ENCODE measurements around the gene RABIF. TPM values are rescaled to one million over a fixed set of nuclear protein-coding genes. Genes with fewer than 3 reads are reported as not detected.

Gene RABIF
- total RNA-seq, 1 donor from 2014 or later, result 11.1 TPM

- Histone ChIP-seq H3K79me2 (ENCODE audit: insufficient read depth, low read length) (no peaks in the 10 kb centered on the region), H3K9me3 (ENCODE audit: insufficient read depth, low read depth, low read length) (no peaks in the 10 kb centered on the region), H3K36me3 (ENCODE audit: insufficient read depth, low read length) (no peaks in the 10 kb centered on the region), H3K4me2 (ENCODE audit: low read length) (no peak overlapping the region), H3K4me1 (ENCODE audit: insufficient read depth, low read length) (no peaks in the 10 kb centered on the region), H3K27me3 (ENCODE audit: insufficient read depth, low read length) (no peaks in the 10 kb centered on the region), H2AFZ (ENCODE audit: low read depth, low read length) (peak overlapping the region; percentile 83), H3K9ac (ENCODE audit: low read length) (no peak overlapping the region), H3K27ac (ENCODE audit: low read depth, low read length) (no peak overlapping the region), H4K20me1 (ENCODE audit: insufficient read depth, low read length) (no peaks in the 10 kb centered on the region), H3K4me3 (ENCODE audit: insufficient read depth, low read depth, low read length) (no peak overlapping the region)
- peaks cover 6% of the 10 kb centered on the region for H3K4me1 Mint-ChIP-seq (ENCODE audit: low read depth, unreplicated experiment)
- no peak for TF ChIP-seq EZH2 (IDR thresholded peaks at IDR 0.05; ENCODE audit: insufficient read depth, low read length)
- TF ChIP-seq CTCF (IDR thresholded peaks at IDR 0.05; ENCODE audit: insufficient read depth, low read depth, low read length), result peak; percentile 47
- no peaks in the 10 kb centered on the region for H3K36me3 Mint-ChIP-seq (ENCODE audit: low read depth, unreplicated experiment)
- FAIRE-seq, result no peak
- H3K9me3 Mint-ChIP-seq (ENCODE audit: unreplicated experiment), result no peaks in the 10 kb centered on the region
- H3K4me3 Mint-ChIP-seq (ENCODE audit: unreplicated experiment), result no peak overlapping the region
- peak; percentile 36 for DNase-seq (ENCODE audit: low read depth)
- H3K27me3 Mint-ChIP-seq (ENCODE audit: low read depth, unreplicated experiment), result peaks cover 3% of the 10 kb centered on the region
- H3K27ac Mint-ChIP-seq (ENCODE audit: unreplicated experiment), result peak overlapping the region; percentile 20
These were observed 36.6 kb downstream of the RABIF start for GRCh38 chr1:202852163-202852904.

GRCh38 chr1:202850593-202851362, 38.2 kb downstream of the RABIF start:
- H4K20me1 ChIP-seq (ENCODE audit: insufficient read depth, low read length), result no peaks in the 10 kb centered on the region
- no peak overlapping the region for H2AFZ ChIP-seq (ENCODE audit: low read depth, low read length)
- Mint-ChIP-seq H3K4me3 (ENCODE audit: unreplicated experiment) (no peak overlapping the region), H3K36me3 (ENCODE audit: low read depth, unreplicated experiment) (no peaks in the 10 kb centered on the region), H3K4me1 (ENCODE audit: low read depth, unreplicated experiment) (peaks cover 6% of the 10 kb centered on the region), H3K9me3 (ENCODE audit: unreplicated experiment) (no peaks in the 10 kb centered on the region), H3K27me3 (ENCODE audit: low read depth, unreplicated experiment) (peaks cover 2% of the 10 kb centered on the region), H3K27ac (ENCODE audit: unreplicated experiment) (no peak overlapping the region)
- FAIRE-seq (no peak), DNase-seq (ENCODE audit: low read depth) (no peak)
- H3K4me2 ChIP-seq (ENCODE audit: low read length), result no peak overlapping the region
- H3K27ac ChIP-seq (ENCODE audit: low read depth, low read length), result no peak overlapping the region
- TF ChIP-seq EZH2 (IDR thresholded peaks at IDR 0.05; ENCODE audit: insufficient read depth, low read length), result no peak
- TF ChIP-seq CTCF (IDR thresholded peaks at IDR 0.05; ENCODE audit: insufficient read depth, low read depth, low read length), result no peak
- H3K9me3 ChIP-seq (ENCODE audit: insufficient read depth, low read depth, low read length), result no peaks in the 10 kb centered on the region
- H3K4me1 ChIP-seq (ENCODE audit: insufficient read depth, low read length), result no peaks in the 10 kb centered on the region
- no peak overlapping the region for H3K9ac ChIP-seq (ENCODE audit: low read length)
- no peak overlapping the region for H3K4me3 ChIP-seq (ENCODE audit: insufficient read depth, low read depth, low read length)
- H3K27me3 ChIP-seq (ENCODE audit: insufficient read depth, low read length), result no peaks in the 10 kb centered on the region
- no peaks in the 10 kb centered on the region for H3K36me3 ChIP-seq (ENCODE audit: insufficient read depth, low read length)
- no peaks in the 10 kb centered on the region for H3K79me2 ChIP-seq (ENCODE audit: insufficient read depth, low read length)
